ENCODE measurements around the gene HOXC9.

GRCh38 chr12:54030442-54030801 is 30.5 kb downstream of the HOXC9 start:
- no peak for TF ChIP-seq TAF1 (IDR thresholded peaks at IDR 0.05; ENCODE audit: borderline replicate concordance, insufficient read depth, low read length)
- no peak for TF ChIP-seq POLR2AphosphoS5 (IDR thresholded peaks at IDR 0.05; ENCODE audit: low read depth, low read length)
- no peak for TF ChIP-seq REST (IDR thresholded peaks at IDR 0.05; ENCODE audit: insufficient read depth in 1 of 2, low read depth in 2 of 2, low read length in 2 of 2)
- no peak for TF ChIP-seq SIN3A (IDR thresholded peaks at IDR 0.05; ENCODE audit: borderline replicate concordance, insufficient read depth, low read length)
- TF ChIP-seq FOXP2 (optimal IDR thresholded peaks at IDR 0.05; ENCODE audit: borderline replicate concordance, extremely low read depth, extremely low read length, insufficient read depth) = no peak

All from PFSK-1 (cell line).